Caco-2 (cell line): Measurements from ENCODE around the gene TMUB2. TPM values are rescaled to one million over a fixed set of nuclear protein-coding genes. Genes with fewer than 3 reads are reported as not detected.

Source experiments
- BruUV-seq: library from RNA; stranded (reverse); fragments of 400-500 nt; replicated peaks from 2 replicates; lab custom pipeline; 2021; lab: Mats Ljungman, UMichigan
- CTCF ChIA-PET: fragments of 300-600 bp; sonication (Branson Sonifier 250); formaldehyde crosslinking; loops from one replicate; lab custom pipeline; 2022; ENCODE audit warnings: antibody characterized with exemption; lab: Charles Lee
- POLR2A ChIA-PET: fragments of 300-600 bp; sonication (Branson Sonifier 250); formaldehyde crosslinking; loops from one replicate; lab custom pipeline; 2022; ENCODE audit warnings: antibody characterized with exemption; lab: Charles Lee
- DNase-seq, 2 experiments: peaks; one replicate each; pipeline versions ENCODE4 v3.0.0 to v3.0.0-alpha.2; 2020 to 2022
- H3K27me3 ChIP-seq: replicated peaks from 2 replicates; pipeline ENCODE4 v1.6.0; 2011; ENCODE audit warnings: low read length; ENCODE audit not compliant: control insufficient read depth, insufficient read depth
- H3K36me3 ChIP-seq: 2 replicates; pipeline ENCODE4 v1.5.1; 2011; ENCODE audit warnings: low read length; ENCODE audit not compliant: control insufficient read depth, insufficient read depth
- H3K4me1 ChIP-seq: fragments of 250-450 bp; sonication (Bioruptor Pico); 2 replicates; pipeline ENCODE4 v1.5.1; 2020; ENCODE audit warnings: mild to moderate bottlenecking
- H3K4me3 ChIP-seq: 2 replicates; pipeline ENCODE4 v1.5.1; 2011; ENCODE audit warnings: low read depth, mild to moderate bottlenecking, control low read depth, low read length
- H3K9me3 ChIP-seq: fragments of 250-450 bp; sonication (Bioruptor Pico); 2 replicates; pipeline ENCODE4 v1.5.1; 2020; ENCODE audit warnings: mild to moderate bottlenecking, moderate library complexity
- H3K27ac Mint-ChIP-seq: one replicate; pipeline ENCODE4 v1.8.0; 2022; ENCODE audit warnings: mixed read lengths; ENCODE audit not compliant: unreplicated experiment
- H3K27me3 Mint-ChIP-seq: one replicate; pipeline ENCODE4 v1.8.0; 2022; ENCODE audit warnings: mixed read lengths; ENCODE audit not compliant: insufficient read depth, unreplicated experiment
- H3K36me3 Mint-ChIP-seq: one replicate; pipeline ENCODE4 v1.8.0; 2022; ENCODE audit warnings: mild to moderate bottlenecking, mixed read lengths; ENCODE audit not compliant: insufficient read depth, unreplicated experiment
- H3K4me1 Mint-ChIP-seq: one replicate; pipeline ENCODE4 v1.8.0; 2022; ENCODE audit warnings: low read depth, mixed read lengths; ENCODE audit not compliant: unreplicated experiment
- H3K4me3 Mint-ChIP-seq: one replicate; pipeline ENCODE4 v1.8.0; 2022; ENCODE audit warnings: mild to moderate bottlenecking, moderate library complexity, mixed read lengths; ENCODE audit not compliant: unreplicated experiment
- H3K9me3 Mint-ChIP-seq: one replicate; pipeline ENCODE4 v1.8.0; 2022; ENCODE audit warnings: mixed read lengths; ENCODE audit not compliant: unreplicated experiment
- intact Hi-C: fragments of 100-400 bp; cut with micrococcal nuclease; formaldehyde crosslinking; loops from one replicate; pipeline ENCODE4 v1.10.0; 2022; ENCODE audit not compliant: unreplicated experiment
- total RNA-seq: library from RNA; stranded (reverse); gene quantifications from 2 replicates; pipeline ENCODE4 v1.2.3, GENCODE V29; 2022
- TF ChIP-seq, protein P1 (sequence below), 2 experiments: fragments of 200-600 bp in 1 of 2; IDR thresholded peaks; 1 replicate in 1 of 2; 2 replicates in 1 of 2; pipeline versions ENCODE4 v1.5.1 to v1.8.0; 2011 to 2022; ENCODE audit warnings: antibody characterized with exemption in 1 of 2, control low read depth in 1 of 2, inconsistent platforms in 1 of 2, low read depth in 1 of 2, low read length in 1 of 2, mild to moderate bottlenecking in 1 of 2, moderate library complexity in 1 of 2; ENCODE audit not compliant: insufficient read depth in 1 of 2, severe bottlenecking in 1 of 2, unreplicated experiment in 1 of 2

Gene TMUB2
- total RNA-seq, 1 experiment from 2014 or later: 28.4 TPM

DNA sequence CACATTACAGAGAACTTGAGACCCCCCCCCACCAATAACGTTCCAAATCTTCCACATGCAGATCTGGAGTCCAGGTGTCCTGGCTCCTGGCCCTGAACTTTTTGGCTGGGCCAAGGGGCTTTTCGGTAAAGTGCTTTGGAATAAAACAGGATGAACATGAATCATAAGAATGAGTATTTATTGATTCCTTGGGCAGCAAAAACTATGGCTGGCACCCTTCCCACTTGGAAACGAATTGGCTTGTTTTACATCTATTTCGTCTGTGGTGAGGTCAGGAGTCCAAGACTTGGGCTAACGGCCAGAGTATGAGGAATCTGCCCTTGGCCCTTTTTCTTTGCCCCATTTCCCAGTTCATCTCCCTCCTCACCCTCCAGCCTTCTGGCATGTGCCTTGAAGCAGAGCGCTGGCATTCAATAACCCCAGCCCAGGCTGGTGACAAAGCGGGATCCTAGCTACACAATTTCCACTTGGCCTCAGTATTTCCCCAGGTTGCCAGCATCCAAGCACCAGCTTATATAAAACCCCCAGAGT, 36.8 kb downstream of the TMUB2 start:
- H3K9me3 Mint-ChIP-seq: no peaks in the 10 kb centered on the region
- TF ChIP-seq, protein P1, sequence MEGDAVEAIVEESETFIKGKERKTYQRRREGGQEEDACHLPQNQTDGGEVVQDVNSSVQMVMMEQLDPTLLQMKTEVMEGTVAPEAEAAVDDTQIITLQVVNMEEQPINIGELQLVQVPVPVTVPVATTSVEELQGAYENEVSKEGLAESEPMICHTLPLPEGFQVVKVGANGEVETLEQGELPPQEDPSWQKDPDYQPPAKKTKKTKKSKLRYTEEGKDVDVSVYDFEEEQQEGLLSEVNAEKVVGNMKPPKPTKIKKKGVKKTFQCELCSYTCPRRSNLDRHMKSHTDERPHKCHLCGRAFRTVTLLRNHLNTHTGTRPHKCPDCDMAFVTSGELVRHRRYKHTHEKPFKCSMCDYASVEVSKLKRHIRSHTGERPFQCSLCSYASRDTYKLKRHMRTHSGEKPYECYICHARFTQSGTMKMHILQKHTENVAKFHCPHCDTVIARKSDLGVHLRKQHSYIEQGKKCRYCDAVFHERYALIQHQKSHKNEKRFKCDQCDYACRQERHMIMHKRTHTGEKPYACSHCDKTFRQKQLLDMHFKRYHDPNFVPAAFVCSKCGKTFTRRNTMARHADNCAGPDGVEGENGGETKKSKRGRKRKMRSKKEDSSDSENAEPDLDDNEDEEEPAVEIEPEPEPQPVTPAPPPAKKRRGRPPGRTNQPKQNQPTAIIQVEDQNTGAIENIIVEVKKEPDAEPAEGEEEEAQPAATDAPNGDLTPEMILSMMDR (IDR thresholded peaks at IDR 0.05; ENCODE audit: insufficient read depth in 1 of 2, low read depth in 1 of 2, low read length in 1 of 2, severe bottlenecking in 1 of 2, unreplicated experiment in 1 of 2): no peak
- peaks cover 7% of the 10 kb centered on the region for H3K4me1 Mint-ChIP-seq
- DNase-seq: no peak
- no TSS peak for BruUV-seq
- Histone ChIP-seq H3K4me1 (peaks cover 5% of the 10 kb centered on the region), H3K9me3 (no peaks in the 10 kb centered on the region), H3K36me3 (no peaks in the 10 kb centered on the region), H3K4me3 (no peak overlapping the region), H3K27me3 (no peaks in the 10 kb centered on the region)
- no peak overlapping the region for H3K4me3 Mint-ChIP-seq
- intact Hi-C loops: loop anchor here (5.0 kb wide), 1 partner anchor 84 kb away; the partner anchor contains the start of gene RUNDC3A
- ChIA-PET CTCF (no interaction called here), POLR2A (no interaction called here)
- H3K36me3 Mint-ChIP-seq: peaks cover 21% of the 10 kb centered on the region
- no peaks in the 10 kb centered on the region for H3K27me3 Mint-ChIP-seq
- H3K27ac Mint-ChIP-seq: no peak overlapping the region

DNA sequence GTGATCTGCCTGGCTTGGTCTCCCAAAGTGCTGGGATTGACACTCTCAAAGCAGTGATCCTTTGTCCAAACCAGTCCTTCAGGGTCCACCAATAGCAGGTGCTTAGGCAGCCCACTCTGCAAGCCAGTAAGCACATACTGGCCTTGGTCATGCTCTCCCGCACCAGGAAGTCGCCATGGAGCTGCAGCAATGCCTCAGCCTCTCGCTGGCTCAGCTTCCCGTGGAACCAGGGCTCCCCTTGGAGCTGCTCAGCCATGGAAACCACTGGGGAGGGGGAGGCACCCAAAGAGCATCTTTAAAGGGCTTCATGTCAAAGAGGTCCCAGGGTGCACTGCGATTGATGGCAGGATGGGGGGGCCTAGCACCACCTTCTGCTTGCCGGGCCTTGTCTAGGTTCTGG, 42.3 kb downstream of the TMUB2 start:
- no peak overlapping the region for H3K4me3 Mint-ChIP-seq
- intact Hi-C loops: no loop called here
- no peak for DNase-seq
- Histone ChIP-seq H3K4me1 (no peaks in the 10 kb centered on the region), H3K27me3 (no peaks in the 10 kb centered on the region), H3K4me3 (no peak overlapping the region), H3K9me3 (no peaks in the 10 kb centered on the region), H3K36me3 (no peaks in the 10 kb centered on the region)
- H3K27ac Mint-ChIP-seq: no peak overlapping the region
- BruUV-seq: no TSS peak
- TF ChIP-seq, protein P1 (IDR thresholded peaks at IDR 0.05; ENCODE audit: insufficient read depth in 1 of 2, low read depth in 1 of 2, low read length in 1 of 2, severe bottlenecking in 1 of 2, unreplicated experiment in 1 of 2): no peak
- H3K9me3 Mint-ChIP-seq: no peaks in the 10 kb centered on the region
- POLR2A ChIA-PET: no interaction called here
- CTCF ChIA-PET: interaction anchor here (0.6 kb wide), 1 partner anchor 101 kb away, joined by 6 read pairs; no protein-coding TSS in a partner anchor
- no peaks in the 10 kb centered on the region for H3K36me3 Mint-ChIP-seq
- H3K4me1 Mint-ChIP-seq: no peaks in the 10 kb centered on the region
- H3K27me3 Mint-ChIP-seq: no peaks in the 10 kb centered on the region

DNA sequence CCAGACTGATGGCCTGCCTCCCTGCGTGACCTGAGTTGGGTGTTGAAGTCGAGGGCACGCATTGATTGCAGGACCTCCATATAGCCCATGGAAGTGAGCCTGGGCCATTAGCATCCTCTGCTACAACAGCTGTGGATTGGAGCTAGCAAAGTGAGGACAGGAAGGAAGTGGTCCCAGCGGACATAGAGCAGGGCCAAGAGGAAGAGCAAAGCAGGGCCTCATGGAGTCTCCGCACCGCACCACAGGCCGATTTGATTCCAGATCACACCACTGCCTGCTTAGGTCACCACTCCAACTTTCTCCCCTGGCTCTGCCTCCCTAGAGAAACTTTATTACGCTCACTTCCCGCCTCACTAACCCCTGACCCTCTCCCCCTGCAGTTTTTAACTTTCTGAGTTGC, 43.4 kb downstream of the TMUB2 start:
- no peaks in the 10 kb centered on the region for H3K4me1 ChIP-seq
- TF ChIP-seq, protein P1 (IDR thresholded peaks at IDR 0.05; ENCODE audit: insufficient read depth in 1 of 2, low read depth in 1 of 2, low read length in 1 of 2, severe bottlenecking in 1 of 2, unreplicated experiment in 1 of 2): no peak
- DNase-seq: no peak
- CTCF ChIA-PET: no interaction called here
- no peaks in the 10 kb centered on the region for H3K9me3 Mint-ChIP-seq
- H3K27ac Mint-ChIP-seq: no peak overlapping the region
- H3K9me3 ChIP-seq: no peaks in the 10 kb centered on the region
- H3K36me3 ChIP-seq: no peaks in the 10 kb centered on the region
- H3K4me3 Mint-ChIP-seq: no peak overlapping the region
- H3K27me3 ChIP-seq: no peaks in the 10 kb centered on the region
- no TSS peak for BruUV-seq
- no peaks in the 10 kb centered on the region for H3K4me1 Mint-ChIP-seq
- intact Hi-C loops: no loop called here
- no peaks in the 10 kb centered on the region for H3K36me3 Mint-ChIP-seq
- no peaks in the 10 kb centered on the region for H3K27me3 Mint-ChIP-seq
- H3K4me3 ChIP-seq: no peak overlapping the region
- POLR2A ChIA-PET: no interaction called here
